Panc1 (cell line): ENCODE measurements around the gene ADPRHL1. TPM values are rescaled to one million over a fixed set of nuclear protein-coding genes. Genes with fewer than 3 reads are reported as not detected.

Experiments
- ATAC-seq: fragments of 200-7000 bp; cut with Tn5 transposase; 2 replicates; pipeline ENCODE4 v1.9.1; 2020; ENCODE audit warnings: mild to moderate bottlenecking, moderate library complexity
- BruUV-seq: library from RNA; stranded (reverse); fragments of 400-500 nt; replicated peaks from 2 replicates; lab custom pipeline; 2021; lab: Mats Ljungman, UMichigan
- CTCF ChIA-PET: fragments of 300-600 bp; sonication (Branson Sonifier 250); formaldehyde crosslinking; loops from one replicate; lab custom pipeline; 2022; ENCODE audit warnings: antibody characterized with exemption; lab: Charles Lee
- POLR2A ChIA-PET: fragments of 300-600 bp; sonication (Branson Sonifier 250); formaldehyde crosslinking; loops from one replicate; lab custom pipeline; 2022; ENCODE audit warnings: antibody characterized with exemption; lab: Charles Lee
- DNase-seq: peaks from one replicate; pipeline ENCODE4 v3.0.0-alpha.2; 2010; ENCODE audit warnings: low read depth, low spot score
- H3K27ac ChIP-seq: 2 replicates; pipeline ENCODE4 v1.5.1; 2011; ENCODE audit warnings: mild to moderate bottlenecking, low read length, inconsistent platforms
- H3K27me3 ChIP-seq: fragments of 200-500 bp; sonication (Bioruptor generic); 2 replicates; pipeline ENCODE4 v1.6.0; 2014; ENCODE audit warnings: low read length, inconsistent platforms; ENCODE audit not compliant: control insufficient read depth, insufficient read depth
- H3K36me3 ChIP-seq: fragments of 200-500 bp; sonication (Bioruptor generic); 2 replicates; pipeline ENCODE4 v1.5.1; 2014; ENCODE audit warnings: inconsistent platforms, mild to moderate bottlenecking, low read length, moderate library complexity; ENCODE audit not compliant: control insufficient read depth, insufficient read depth
- H3K4me1 ChIP-seq: 2 replicates; pipeline ENCODE4 v1.5.1; 2011; ENCODE audit warnings: inconsistent platforms, mild to moderate bottlenecking, low read length, moderate library complexity; ENCODE audit not compliant: control insufficient read depth, insufficient read depth
- H3K4me3 ChIP-seq, 2 experiments: 2 replicates each; pipeline ENCODE4 v1.5.1; 2011 to 2012; ENCODE audit warnings: low read depth in 2 of 2, low read length in 2 of 2, mild to moderate bottlenecking in 2 of 2, inconsistent platforms in 1 of 2, moderate library complexity in 1 of 2
- H3K9me3 ChIP-seq: fragments of 200-500 bp; sonication (Bioruptor generic); 2 replicates; pipeline ENCODE4 v1.5.1; 2014; ENCODE audit warnings: low read depth, mild to moderate bottlenecking, inconsistent platforms, low read length, moderate library complexity; ENCODE audit not compliant: control insufficient read depth, insufficient read depth
- CTCF ChIP-seq: fragments of 450-650 bp; IDR thresholded peaks from 2 replicates; pipeline ENCODE4 v1.5.1; 2017; ENCODE audit warnings: mild to moderate bottlenecking
- POLR2AphosphoS5 ChIP-seq: IDR thresholded peaks from 2 replicates; pipeline ENCODE4 v1.6.1; 2012; ENCODE audit warnings: mild to moderate bottlenecking, low read depth, low read length, moderate library complexity
- SIN3A ChIP-seq: IDR thresholded peaks from 2 replicates; pipeline ENCODE4 v1.6.1; 2012; ENCODE audit warnings: low read depth, mild to moderate bottlenecking, low read length, moderate library complexity, borderline replicate concordance; ENCODE audit not compliant: insufficient read depth
- TCF7L2 ChIP-seq: IDR thresholded peaks from 2 replicates; pipeline ENCODE4 v1.6.1; 2011; ENCODE audit warnings: mild to moderate bottlenecking, low read depth, low read length, inconsistent platforms
- in situ Hi-C: cut with HindIII; loops from 2 replicates; pipeline ENCODE4 v1.10.0; 2016; ENCODE audit warnings: low sequenced_read_pairs, low pct_unique_long_range_greater_than_20kb
- intact Hi-C: fragments of 100-400 bp; cut with micrococcal nuclease; formaldehyde crosslinking; loops from one replicate; pipeline ENCODE4 v1.10.0; 2022; ENCODE audit not compliant: unreplicated experiment
- total RNA-seq: library from RNA; stranded (reverse); gene quantifications from one replicate; pipeline ENCODE4 v1.2.1, GENCODE V29; 2021; ENCODE audit not compliant: unreplicated experiment
- TF ChIP-seq, protein P1 (sequence below), 2 experiments: IDR thresholded peaks; 2 replicates each; pipeline ENCODE4 v1.6.1; 2011 to 2012; ENCODE audit warnings: low read depth in 2 of 2, control low read depth in 1 of 2, low read length in 1 of 2, mild to moderate bottlenecking in 1 of 2, moderate library complexity in 1 of 2; ENCODE audit not compliant: insufficient read depth in 1 of 2

Gene ADPRHL1
- total RNA-seq, 1 experiment from 2014 or later, result 4.8 TPM

GRCh38 chr13:113350065-113350937 lies 103.0 kb downstream of the ADPRHL1 start:
- ChIA-PET POLR2A (no interaction called here), CTCF (no interaction called here)
- DNase-seq (no peak), ATAC-seq (peak; percentile 71; the same call in 1 of the 2 replicates)
- in situ Hi-C loops (no loop called here), intact Hi-C loops (no loop called here)
- no peak for TF ChIP-seq SIN3A
- no peak for TF ChIP-seq POLR2AphosphoS5
- TF ChIP-seq, protein P1, sequence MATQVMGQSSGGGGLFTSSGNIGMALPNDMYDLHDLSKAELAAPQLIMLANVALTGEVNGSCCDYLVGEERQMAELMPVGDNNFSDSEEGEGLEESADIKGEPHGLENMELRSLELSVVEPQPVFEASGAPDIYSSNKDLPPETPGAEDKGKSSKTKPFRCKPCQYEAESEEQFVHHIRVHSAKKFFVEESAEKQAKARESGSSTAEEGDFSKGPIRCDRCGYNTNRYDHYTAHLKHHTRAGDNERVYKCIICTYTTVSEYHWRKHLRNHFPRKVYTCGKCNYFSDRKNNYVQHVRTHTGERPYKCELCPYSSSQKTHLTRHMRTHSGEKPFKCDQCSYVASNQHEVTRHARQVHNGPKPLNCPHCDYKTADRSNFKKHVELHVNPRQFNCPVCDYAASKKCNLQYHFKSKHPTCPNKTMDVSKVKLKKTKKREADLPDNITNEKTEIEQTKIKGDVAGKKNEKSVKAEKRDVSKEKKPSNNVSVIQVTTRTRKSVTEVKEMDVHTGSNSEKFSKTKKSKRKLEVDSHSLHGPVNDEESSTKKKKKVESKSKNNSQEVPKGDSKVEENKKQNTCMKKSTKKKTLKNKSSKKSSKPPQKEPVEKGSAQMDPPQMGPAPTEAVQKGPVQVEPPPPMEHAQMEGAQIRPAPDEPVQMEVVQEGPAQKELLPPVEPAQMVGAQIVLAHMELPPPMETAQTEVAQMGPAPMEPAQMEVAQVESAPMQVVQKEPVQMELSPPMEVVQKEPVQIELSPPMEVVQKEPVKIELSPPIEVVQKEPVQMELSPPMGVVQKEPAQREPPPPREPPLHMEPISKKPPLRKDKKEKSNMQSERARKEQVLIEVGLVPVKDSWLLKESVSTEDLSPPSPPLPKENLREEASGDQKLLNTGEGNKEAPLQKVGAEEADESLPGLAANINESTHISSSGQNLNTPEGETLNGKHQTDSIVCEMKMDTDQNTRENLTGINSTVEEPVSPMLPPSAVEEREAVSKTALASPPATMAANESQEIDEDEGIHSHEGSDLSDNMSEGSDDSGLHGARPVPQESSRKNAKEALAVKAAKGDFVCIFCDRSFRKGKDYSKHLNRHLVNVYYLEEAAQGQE (IDR thresholded peaks at IDR 0.05; ENCODE audit: insufficient read depth in 1 of 2, low read depth in 2 of 2, low read length in 1 of 2), result no peak
- TF ChIP-seq CTCF, result no peak
- TF ChIP-seq TCF7L2, result no peak
- H3K27me3 ChIP-seq, result no peaks in the 10 kb centered on the region
- H3K27ac ChIP-seq, result no peak overlapping the region
- H3K9me3 ChIP-seq, result no peaks in the 10 kb centered on the region
- H3K4me1 ChIP-seq, result no peaks in the 10 kb centered on the region; the same call in 1 of the 2 replicates
- no peak overlapping the region for H3K4me3 ChIP-seq
- no peaks in the 10 kb centered on the region for H3K36me3 ChIP-seq
- BruUV-seq, result no TSS peak

Other genes with a start within 250 kb of the ADPRHL1 start
- gene PCID2, start 244.8 kb downstream of the ADPRHL1 start, total RNA-seq, result 39.7 TPM
- 80.8 TPM for gene CUL4A, start 243.9 kb downstream of the ADPRHL1 start, total RNA-seq
- 212 TPM for gene LAMP1, start 156.2 kb downstream of the ADPRHL1 start, total RNA-seq
- gene GRTP1, start 89.4 kb downstream of the ADPRHL1 start, total RNA-seq, result 4.8 TPM
- gene DCUN1D2, start 37.2 kb upstream of the ADPRHL1 start, total RNA-seq, result 22.8 TPM
- 91.6 TPM for gene TFDP1, start 131.3 kb upstream of the ADPRHL1 start, total RNA-seq
- gene ATP4B, start 204.7 kb upstream of the ADPRHL1 start, total RNA-seq, result not detected
- 1.8 TPM for gene GRK1, start 213.7 kb upstream of the ADPRHL1 start, total RNA-seq